Loucy (cell line): ENCODE results near the gene TRA2B.

Experiments
- H2AFZ ChIP-seq: fragments of 200-600 bp; sonication (generic); 2 replicates; pipeline ENCODE4 v1.6.0; 2016; ENCODE audit warnings: antibody characterized with exemption, mild to moderate bottlenecking, low read length, moderate library complexity
- H3F3A ChIP-seq: fragments of 200-600 bp; 2 replicates; pipeline ENCODE4 v1.6.0; 2016; ENCODE audit warnings: antibody characterized with exemption, low read depth, mild to moderate bottlenecking
- H3K27me3 ChIP-seq: fragments of 200-600 bp; sonication (generic); 2 replicates; pipeline ENCODE4 v1.6.1; 2014; ENCODE audit warnings: low read length, mild to moderate bottlenecking; ENCODE audit not compliant: insufficient read depth, poor library complexity, severe bottlenecking
- H3K36me3 ChIP-seq: fragments of 200-600 bp; sonication (generic); 2 replicates; pipeline ENCODE4 v1.6.1; 2016; ENCODE audit warnings: low read length; ENCODE audit not compliant: insufficient read depth
- H3K4me1 ChIP-seq: fragments of 200-600 bp; sonication (generic); 2 replicates; pipeline ENCODE4 v1.5.1; 2014; ENCODE audit warnings: low read length, mild to moderate bottlenecking; ENCODE audit not compliant: insufficient read depth, poor library complexity, severe bottlenecking
- H3K4me2 ChIP-seq: fragments of 200-600 bp; sonication (generic); 2 replicates; pipeline ENCODE4 v1.6.0; 2014; ENCODE audit warnings: antibody characterized with exemption, low read length, low read depth, mild to moderate bottlenecking; ENCODE audit not compliant: poor library complexity, severe bottlenecking
- H3K4me3 ChIP-seq: fragments of 200-600 bp; sonication (generic); 2 replicates; pipeline ENCODE4 v1.5.1; 2014; ENCODE audit warnings: low read length, mild to moderate bottlenecking, mixed read lengths; ENCODE audit not compliant: poor library complexity, severe bottlenecking
- H3K79me2 ChIP-seq: fragments of 200-600 bp; sonication (generic); 2 replicates; pipeline ENCODE4 v1.6.1; 2014; ENCODE audit warnings: low read length; ENCODE audit not compliant: insufficient read depth
- H3K9ac ChIP-seq: fragments of 200-600 bp; sonication (generic); 2 replicates; pipeline ENCODE4 v1.6.0; 2014; ENCODE audit warnings: mild to moderate bottlenecking, low read depth, low read length, moderate library complexity; ENCODE audit not compliant: poor library complexity, severe bottlenecking
- H3K9me2 ChIP-seq: fragments of 200-600 bp; sonication (generic); replicated peaks from 2 replicates; pipeline ENCODE4 v1.6.1; 2016; ENCODE audit warnings: low read depth, low read length, mixed read lengths
- H3K9me3 ChIP-seq: fragments of 200-600 bp; sonication (generic); 2 replicates; pipeline ENCODE4 v1.6.1; 2014; ENCODE audit warnings: mild to moderate bottlenecking, antibody characterized with exemption, low read length, low read depth; ENCODE audit not compliant: insufficient read depth
- H4K20me1 ChIP-seq: fragments of 200-600 bp; sonication (generic); 2 replicates; pipeline ENCODE4 v1.6.0; 2014; ENCODE audit warnings: antibody characterized with exemption, low read length, mild to moderate bottlenecking; ENCODE audit not compliant: insufficient read depth, poor library complexity, severe bottlenecking
- EZH2phosphoT487 ChIP-seq: fragments of 200-600 bp; IDR thresholded peaks from 2 replicates; pipeline ENCODE4 v1.6.1; 2018; ENCODE audit warnings: antibody characterized with exemption, mild to moderate bottlenecking, moderate library complexity, borderline replicate concordance
- TF ChIP-seq, protein P1 (sequence below): fragments of 200-600 bp; sonication (generic); conservative IDR thresholded peaks from 2 replicates; pipeline ENCODE4 v1.5.1; 2014; ENCODE audit warnings: mild to moderate bottlenecking, antibody characterized with exemption, low read length

Gene TRA2B

DNA sequence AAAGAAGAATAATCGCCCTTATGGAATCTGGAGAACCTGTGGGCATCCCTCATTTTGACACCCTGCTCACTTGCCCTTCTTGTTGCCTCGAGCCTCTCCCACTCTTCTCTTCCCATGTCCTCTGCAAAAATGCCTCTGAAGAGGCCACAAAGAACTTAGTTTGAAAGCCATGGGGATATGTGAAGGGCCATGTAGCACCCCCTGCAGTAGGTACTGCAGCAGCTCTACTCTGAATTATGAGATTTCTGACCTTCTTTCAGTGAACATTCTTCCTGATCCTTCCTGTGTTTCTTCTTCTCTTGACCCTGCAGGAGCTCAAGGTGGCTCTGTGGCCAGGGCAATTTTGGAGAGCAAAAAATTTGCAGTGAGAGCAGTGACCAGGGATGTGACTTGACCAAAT lies 30.4 kb upstream of the TRA2B start:
- no peaks in the 10 kb centered on the region for H3K27me3 ChIP-seq
- H3K79me2 ChIP-seq: no peaks in the 10 kb centered on the region
- no peaks in the 10 kb centered on the region for H3F3A ChIP-seq
- H3K4me1 ChIP-seq: no peaks in the 10 kb centered on the region
- H3K36me3 ChIP-seq: no peaks in the 10 kb centered on the region
- H3K4me2 ChIP-seq: no peak overlapping the region
- TF ChIP-seq, protein P1, sequence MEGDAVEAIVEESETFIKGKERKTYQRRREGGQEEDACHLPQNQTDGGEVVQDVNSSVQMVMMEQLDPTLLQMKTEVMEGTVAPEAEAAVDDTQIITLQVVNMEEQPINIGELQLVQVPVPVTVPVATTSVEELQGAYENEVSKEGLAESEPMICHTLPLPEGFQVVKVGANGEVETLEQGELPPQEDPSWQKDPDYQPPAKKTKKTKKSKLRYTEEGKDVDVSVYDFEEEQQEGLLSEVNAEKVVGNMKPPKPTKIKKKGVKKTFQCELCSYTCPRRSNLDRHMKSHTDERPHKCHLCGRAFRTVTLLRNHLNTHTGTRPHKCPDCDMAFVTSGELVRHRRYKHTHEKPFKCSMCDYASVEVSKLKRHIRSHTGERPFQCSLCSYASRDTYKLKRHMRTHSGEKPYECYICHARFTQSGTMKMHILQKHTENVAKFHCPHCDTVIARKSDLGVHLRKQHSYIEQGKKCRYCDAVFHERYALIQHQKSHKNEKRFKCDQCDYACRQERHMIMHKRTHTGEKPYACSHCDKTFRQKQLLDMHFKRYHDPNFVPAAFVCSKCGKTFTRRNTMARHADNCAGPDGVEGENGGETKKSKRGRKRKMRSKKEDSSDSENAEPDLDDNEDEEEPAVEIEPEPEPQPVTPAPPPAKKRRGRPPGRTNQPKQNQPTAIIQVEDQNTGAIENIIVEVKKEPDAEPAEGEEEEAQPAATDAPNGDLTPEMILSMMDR: peak; percentile 40
- no peak for TF ChIP-seq EZH2phosphoT487
- H3K4me3 ChIP-seq: no peak overlapping the region
- H3K9me3 ChIP-seq: no peaks in the 10 kb centered on the region
- no peaks in the 10 kb centered on the region for H4K20me1 ChIP-seq
- no peak overlapping the region for H2AFZ ChIP-seq
- no peaks in the 10 kb centered on the region for H3K9me2 ChIP-seq
- no peak overlapping the region for H3K9ac ChIP-seq

DNA sequence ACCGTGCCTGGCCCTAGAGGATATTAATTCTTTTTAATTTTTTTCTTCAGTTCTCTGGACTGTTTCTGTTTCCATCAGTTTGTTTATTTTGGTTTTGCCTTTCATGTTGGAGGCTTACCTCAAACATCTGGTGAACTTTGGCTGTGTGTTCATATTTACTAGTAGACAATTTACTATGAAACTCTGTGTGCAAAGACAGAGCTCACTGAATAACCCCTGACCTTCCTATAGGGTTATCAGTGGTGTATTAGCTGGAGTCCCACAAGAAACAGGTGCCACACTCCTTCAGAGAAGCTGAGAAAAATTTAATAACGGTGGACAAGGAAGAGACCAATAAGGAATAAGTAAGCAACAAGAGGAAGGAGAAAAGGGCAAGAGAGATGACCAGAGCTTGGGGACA lies 28.8 kb upstream of the TRA2B start:
- Histone ChIP-seq H3F3A (no peaks in the 10 kb centered on the region), H3K9me2 (no peaks in the 10 kb centered on the region), H3K4me2 (no peak overlapping the region), H3K79me2 (no peaks in the 10 kb centered on the region), H3K4me1 (no peaks in the 10 kb centered on the region), H3K9me3 (no peaks in the 10 kb centered on the region), H2AFZ (no peak overlapping the region), H3K36me3 (no peaks in the 10 kb centered on the region), H3K4me3 (no peak overlapping the region), H3K9ac (no peak overlapping the region), H3K27me3 (no peaks in the 10 kb centered on the region), H4K20me1 (no peaks in the 10 kb centered on the region)
- TF ChIP-seq EZH2phosphoT487: no peak
- TF ChIP-seq, protein P1: no peak

DNA sequence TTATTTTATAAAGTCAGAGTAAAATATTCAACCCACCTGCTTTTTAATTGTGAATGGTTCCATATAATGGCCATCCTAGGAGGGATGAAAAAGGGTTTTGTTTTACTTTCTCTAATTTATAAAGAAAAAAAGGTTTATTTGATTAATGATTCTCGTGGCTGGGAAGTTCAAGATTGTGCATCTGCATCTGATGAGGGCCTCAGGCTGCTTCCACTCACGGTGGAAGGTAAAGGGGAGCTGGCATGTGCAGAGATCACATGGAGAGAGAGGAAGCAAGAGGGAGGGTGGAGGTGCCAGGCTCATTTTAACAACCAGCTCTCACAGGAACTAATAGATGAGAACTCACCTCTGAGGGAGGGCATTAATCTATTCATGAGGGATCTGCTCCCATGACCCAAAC lies 27.7 kb upstream of the TRA2B start:
- Histone ChIP-seq H3K9ac (no peak overlapping the region), H3K36me3 (no peaks in the 10 kb centered on the region), H3K4me1 (no peaks in the 10 kb centered on the region), H3K4me2 (no peak overlapping the region), H3K79me2 (no peaks in the 10 kb centered on the region), H3F3A (no peaks in the 10 kb centered on the region), H3K9me2 (no peaks in the 10 kb centered on the region), H2AFZ (no peak overlapping the region), H3K9me3 (no peaks in the 10 kb centered on the region), H3K4me3 (no peak overlapping the region), H3K27me3 (no peaks in the 10 kb centered on the region), H4K20me1 (no peaks in the 10 kb centered on the region)
- no peak for TF ChIP-seq EZH2phosphoT487
- TF ChIP-seq, protein P1: no peak
